ENCODE data around the gene ADGRA3. TPM values are rescaled to one million over a fixed set of nuclear protein-coding genes. Genes with fewer than 3 reads are reported as not detected.

The ADGRA3 gene
- polyA plus RNA-seq, 1 donor from 2014 or later, result 40.5 TPM

DNA sequence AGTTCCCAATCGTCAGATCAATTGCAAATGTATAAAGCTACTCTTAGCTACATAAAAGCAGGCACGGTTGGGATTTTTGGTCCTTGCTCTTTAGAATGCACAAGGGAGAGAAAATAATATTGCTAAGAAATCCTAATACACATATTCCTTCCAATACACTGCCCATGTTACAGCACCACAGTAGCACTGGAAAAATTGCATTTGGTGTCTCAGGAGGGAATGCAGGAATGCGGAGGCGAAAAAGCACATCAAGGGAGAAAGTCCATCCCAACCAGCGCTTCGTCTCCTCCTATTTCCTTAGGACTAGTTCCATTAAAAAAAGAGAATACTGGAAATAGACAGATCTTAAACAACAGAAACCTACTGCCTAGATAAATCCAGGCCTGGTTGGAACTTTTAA lies 23.9 kb downstream of the ADGRA3 start:
- H3K4me3 ChIP-seq (ENCODE audit: low read length), result no peak overlapping the region
- H3K4me2 ChIP-seq (ENCODE audit: low read length), result no peak overlapping the region
- H3K27me3 ChIP-seq (ENCODE audit: insufficient read depth, low read depth, low read length), result no peaks in the 10 kb centered on the region
- H2AFZ ChIP-seq (ENCODE audit: low read depth, low read length), result no peak overlapping the region
- no peaks in the 10 kb centered on the region for H3K9me3 ChIP-seq (ENCODE audit: low read length)
- H3K9ac ChIP-seq (ENCODE audit: low read length), result no peak overlapping the region
- no peaks in the 10 kb centered on the region for H3K9me2 ChIP-seq (ENCODE audit: insufficient read depth, low read length)
- no peaks in the 10 kb centered on the region for H4K20me1 ChIP-seq (ENCODE audit: insufficient read depth)
- no peaks in the 10 kb centered on the region for H3K36me3 ChIP-seq (ENCODE audit: insufficient read depth, low read length)
- no peaks in the 10 kb centered on the region for H3F3A ChIP-seq (ENCODE audit: insufficient read depth, low read length, poor library complexity, severe bottlenecking)
- no peak overlapping the region for H3K27ac ChIP-seq (ENCODE audit: low read length)
- peaks cover 52% of the 10 kb centered on the region for H3K79me2 ChIP-seq (replicated peaks; ENCODE audit: insufficient read depth, low read length)
- TF ChIP-seq CTCF (IDR thresholded peaks at IDR 0.05; ENCODE audit: poor library complexity, severe bottlenecking) (no peak), REST (IDR thresholded peaks at IDR 0.05; ENCODE audit: borderline replicate concordance) (no peak), EP300 (conservative IDR thresholded peaks at IDR 0.05; ENCODE audit: poor library complexity, severe bottlenecking) (no peak), POLR2AphosphoS5 (IDR thresholded peaks at IDR 0.05) (no peak), SMC3 (conservative IDR thresholded peaks at IDR 0.05; ENCODE audit: poor library complexity) (no peak), TAF1 (IDR thresholded peaks at IDR 0.05; ENCODE audit: low read depth) (no peak), RAD21 (conservative IDR thresholded peaks at IDR 0.05) (no peak), MXI1 (conservative IDR thresholded peaks at IDR 0.05; ENCODE audit: poor library complexity, severe bottlenecking) (no peak), EZH2 (IDR thresholded peaks at IDR 0.05; ENCODE audit: borderline replicate concordance, insufficient read depth, low read length, poor library complexity, severe bottlenecking) (no peak)

- Histone ChIP-seq H3K9me2 (ENCODE audit: insufficient read depth, low read length) (no peaks in the 10 kb centered on the region), H2AFZ (ENCODE audit: low read depth, low read length) (no peak overlapping the region), H4K20me1 (ENCODE audit: insufficient read depth) (no peaks in the 10 kb centered on the region), H3K9ac (ENCODE audit: low read length) (no peak overlapping the region), H3F3A (ENCODE audit: insufficient read depth, low read length, poor library complexity, severe bottlenecking) (no peaks in the 10 kb centered on the region), H3K36me3 (ENCODE audit: insufficient read depth, low read length) (no peaks in the 10 kb centered on the region), H3K27ac (ENCODE audit: low read length) (no peak overlapping the region), H3K27me3 (ENCODE audit: insufficient read depth, low read depth, low read length) (no peaks in the 10 kb centered on the region), H3K79me2 (replicated peaks; ENCODE audit: insufficient read depth, low read length) (peaks cover 41% of the 10 kb centered on the region), H3K4me2 (ENCODE audit: low read length) (no peak overlapping the region), H3K4me3 (ENCODE audit: low read length) (no peak overlapping the region), H3K9me3 (ENCODE audit: low read length) (no peaks in the 10 kb centered on the region)
- no peak for TF ChIP-seq CTCF (IDR thresholded peaks at IDR 0.05; ENCODE audit: poor library complexity, severe bottlenecking)
- no peak for TF ChIP-seq TAF1 (IDR thresholded peaks at IDR 0.05; ENCODE audit: low read depth)
- no peak for TF ChIP-seq RAD21 (conservative IDR thresholded peaks at IDR 0.05)
- no peak for TF ChIP-seq EP300 (conservative IDR thresholded peaks at IDR 0.05; ENCODE audit: poor library complexity, severe bottlenecking)
- TF ChIP-seq MXI1 (conservative IDR thresholded peaks at IDR 0.05; ENCODE audit: poor library complexity, severe bottlenecking), result no peak
- no peak for TF ChIP-seq REST (IDR thresholded peaks at IDR 0.05; ENCODE audit: borderline replicate concordance)
- TF ChIP-seq SMC3 (conservative IDR thresholded peaks at IDR 0.05; ENCODE audit: poor library complexity), result no peak
- no peak for TF ChIP-seq EZH2 (IDR thresholded peaks at IDR 0.05; ENCODE audit: borderline replicate concordance, insufficient read depth, low read length, poor library complexity, severe bottlenecking)
- TF ChIP-seq POLR2AphosphoS5 (IDR thresholded peaks at IDR 0.05), result no peak
Observed at GRCh38 chr4:22490718-22491315, 25.0 kb downstream of the ADGRA3 start.
